Stimulated activated CD4-positive, alpha-beta T cell treated with anti-CD3 and anti-CD28 coated beads, Interleukin-1b, Interleukin-23, amount 100 ng/mL, for 48 hours (primary cell): ENCODE results near the gene CLDN18.

Experiments used
- DNase-seq: peaks from one replicate; pipeline ENCODE4 v3.0.0-alpha.2; 2020

The CLDN18 gene

DNA sequence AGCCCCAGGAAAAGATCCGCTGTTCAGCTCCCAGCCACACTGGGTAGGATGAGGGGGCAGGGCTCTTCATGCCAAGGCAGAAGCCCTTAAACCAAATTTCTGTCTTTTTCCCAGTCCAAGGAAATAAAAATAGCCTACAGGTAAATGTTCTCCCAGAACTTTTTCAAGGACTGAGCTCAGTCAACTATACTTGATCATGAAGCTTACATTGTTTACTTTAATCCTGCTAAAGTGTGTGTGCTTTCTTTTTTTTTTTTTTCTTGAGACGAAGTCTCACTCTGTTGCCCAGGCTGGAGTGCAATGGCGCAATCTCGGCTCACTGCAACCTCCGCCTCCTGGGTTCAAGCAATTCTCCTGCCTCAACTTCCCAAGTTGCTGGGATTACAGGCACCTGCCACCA is 17.9 kb downstream of the CLDN18 start:
- DNase-seq = no peak

GRCh38 chr3:138030734-138031280 is 20.8 kb downstream of the CLDN18 start:
- no peak for DNase-seq

DNA sequence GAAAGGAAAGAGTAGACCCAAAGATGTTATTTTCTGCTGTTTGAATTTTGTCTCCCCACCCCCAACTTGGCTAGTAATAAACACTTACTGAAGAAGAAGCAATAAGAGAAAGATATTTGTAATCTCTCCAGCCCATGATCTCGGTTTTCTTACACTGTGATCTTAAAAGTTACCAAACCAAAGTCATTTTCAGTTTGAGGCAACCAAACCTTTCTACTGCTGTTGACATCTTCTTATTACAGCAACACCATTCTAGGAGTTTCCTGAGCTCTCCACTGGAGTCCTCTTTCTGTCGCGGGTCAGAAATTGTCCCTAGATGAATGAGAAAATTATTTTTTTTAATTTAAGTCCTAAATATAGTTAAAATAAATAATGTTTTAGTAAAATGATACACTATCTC is 21.6 kb downstream of the CLDN18 start:
- DNase-seq = no peak

DNA sequence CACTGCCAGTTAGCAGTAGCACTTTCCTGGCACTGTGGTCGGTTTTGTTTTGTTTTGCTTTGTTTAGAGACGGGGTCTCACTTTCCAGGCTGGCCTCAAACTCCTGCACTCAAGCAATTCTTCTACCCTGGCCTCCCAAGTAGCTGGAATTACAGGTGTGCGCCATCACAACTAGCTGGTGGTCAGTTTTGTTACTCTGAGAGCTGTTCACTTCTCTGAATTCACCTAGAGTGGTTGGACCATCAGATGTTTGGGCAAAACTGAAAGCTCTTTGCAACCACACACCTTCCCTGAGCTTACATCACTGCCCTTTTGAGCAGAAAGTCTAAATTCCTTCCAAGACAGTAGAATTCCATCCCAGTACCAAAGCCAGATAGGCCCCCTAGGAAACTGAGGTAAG is 22.6 kb downstream of the CLDN18 start:
- DNase-seq = no peak

GRCh38 chr3:138033202-138033691 is 23.3 kb downstream of the CLDN18 start:
- DNase-seq = no peak

DNA sequence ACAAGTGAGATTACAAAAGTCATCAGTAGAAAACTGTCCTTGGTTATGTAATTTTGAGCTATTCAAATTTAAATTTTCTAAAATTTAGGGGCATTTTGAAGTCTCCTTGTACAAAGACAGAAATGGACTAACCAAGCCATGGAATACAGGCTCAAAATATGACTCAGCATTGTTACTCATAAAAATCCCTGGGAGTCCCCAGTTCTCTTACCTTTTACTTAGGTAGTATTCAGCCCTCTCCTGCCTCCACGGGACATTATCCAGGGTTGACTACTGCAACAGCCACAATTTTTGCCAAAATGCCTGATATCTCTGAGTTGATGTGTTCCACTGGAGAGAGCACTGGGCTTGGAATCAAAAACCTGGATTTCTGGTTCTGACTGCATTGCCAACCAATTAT is 25.0 kb downstream of the CLDN18 start:
- DNase-seq = no peak

- DNase-seq = no peak
These were observed 26.6 kb downstream of the CLDN18 start for GRCh38 chr3:138036572-138036971.

DNA sequence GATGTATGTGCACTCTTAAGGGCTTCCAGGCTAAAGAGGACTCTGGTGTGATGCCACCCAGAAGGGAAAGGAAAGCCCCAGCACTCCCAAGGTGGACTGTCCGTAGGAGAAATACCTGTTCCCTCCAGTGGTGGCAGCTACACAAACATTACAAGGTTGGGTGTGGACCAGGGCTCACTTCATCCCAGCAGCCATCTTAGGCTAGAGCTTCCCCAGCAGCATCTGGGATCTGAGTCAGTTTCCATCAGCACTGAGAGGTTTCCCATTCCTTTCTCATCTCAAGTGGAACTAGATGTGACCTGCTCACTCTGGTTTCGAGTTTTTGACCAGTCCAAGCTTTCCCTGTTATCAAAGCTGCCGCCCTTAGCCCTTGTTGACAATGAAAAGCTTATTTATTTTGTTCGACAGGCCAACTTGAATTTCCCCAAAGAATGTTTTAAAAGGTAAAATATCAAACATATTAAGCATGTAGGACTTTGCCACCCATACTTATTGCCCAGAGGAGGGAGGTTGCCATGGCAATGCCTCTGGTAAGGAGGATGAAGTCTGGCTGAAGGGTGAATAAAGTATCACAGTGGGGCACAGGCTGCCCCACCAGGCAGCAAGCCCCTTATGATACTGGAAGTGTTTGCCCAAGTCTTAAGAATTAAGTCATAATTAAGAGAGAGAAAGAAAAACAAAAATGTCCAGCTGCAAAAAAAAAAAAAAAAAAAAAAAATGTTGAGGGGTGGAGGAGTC is 28.9 kb downstream of the CLDN18 start:
- no peak for DNase-seq

DNA sequence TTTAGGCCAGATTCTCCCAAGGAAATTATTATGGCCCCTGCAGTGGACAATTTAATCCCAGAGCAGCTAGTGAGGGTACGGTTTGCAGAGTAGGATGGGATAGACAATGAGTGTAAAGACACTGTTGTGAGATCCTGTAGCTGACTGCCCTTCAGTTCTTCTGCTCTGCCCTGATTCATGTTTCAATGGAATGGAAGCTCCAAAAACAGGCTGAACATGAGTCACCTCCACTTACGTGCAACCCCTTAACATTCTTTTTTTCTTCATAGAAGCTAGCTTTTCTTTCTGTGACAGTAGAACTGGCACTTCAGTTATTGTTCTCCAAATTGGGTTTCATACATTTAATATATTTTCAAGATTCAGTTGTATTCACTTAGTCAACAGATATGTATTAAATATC is 32.1 kb downstream of the CLDN18 start:
- no peak for DNase-seq

GRCh38 chr3:138043266-138044029 is 33.5 kb downstream of the CLDN18 start:
- DNase-seq = no peak

DNA sequence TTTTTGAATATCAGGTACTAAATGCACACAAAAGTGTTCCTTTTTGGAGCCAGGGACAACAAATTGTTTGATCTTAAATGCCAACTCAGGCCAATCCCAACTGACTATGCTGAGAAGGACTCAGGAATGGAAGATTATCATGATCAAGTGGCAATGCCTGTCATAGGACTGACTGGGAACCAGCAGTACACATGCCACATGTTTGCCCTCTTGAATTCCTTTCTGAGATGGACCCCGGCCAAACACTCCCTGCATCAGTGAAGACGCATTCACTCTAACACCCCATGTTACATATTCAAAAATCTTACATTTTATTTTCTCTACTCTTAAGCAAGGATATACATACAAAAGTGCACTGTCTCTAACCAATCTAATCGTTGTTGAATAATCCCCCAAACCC is 36.1 kb downstream of the CLDN18 start:
- DNase-seq = no peak

DNA sequence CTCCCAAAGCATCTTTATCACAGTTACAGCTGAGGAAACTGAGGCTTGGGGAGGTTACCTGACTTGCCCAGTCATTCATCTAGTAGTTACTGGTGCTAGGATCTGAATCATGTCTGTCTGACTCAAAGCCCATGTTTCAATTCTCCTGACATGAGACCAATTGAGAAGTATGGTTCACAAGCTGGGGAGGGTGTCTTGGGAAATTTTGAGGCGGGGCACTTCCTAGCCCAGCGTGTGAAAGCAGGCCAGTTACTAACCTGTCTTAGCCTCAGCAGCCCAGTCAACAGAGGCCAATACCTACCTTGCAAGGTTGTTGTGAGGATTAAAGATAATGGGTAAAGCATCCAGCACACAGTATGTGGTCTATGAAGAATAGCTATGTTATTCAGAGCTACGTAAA is 37.0 kb downstream of the CLDN18 start:
- DNase-seq = no peak

DNA sequence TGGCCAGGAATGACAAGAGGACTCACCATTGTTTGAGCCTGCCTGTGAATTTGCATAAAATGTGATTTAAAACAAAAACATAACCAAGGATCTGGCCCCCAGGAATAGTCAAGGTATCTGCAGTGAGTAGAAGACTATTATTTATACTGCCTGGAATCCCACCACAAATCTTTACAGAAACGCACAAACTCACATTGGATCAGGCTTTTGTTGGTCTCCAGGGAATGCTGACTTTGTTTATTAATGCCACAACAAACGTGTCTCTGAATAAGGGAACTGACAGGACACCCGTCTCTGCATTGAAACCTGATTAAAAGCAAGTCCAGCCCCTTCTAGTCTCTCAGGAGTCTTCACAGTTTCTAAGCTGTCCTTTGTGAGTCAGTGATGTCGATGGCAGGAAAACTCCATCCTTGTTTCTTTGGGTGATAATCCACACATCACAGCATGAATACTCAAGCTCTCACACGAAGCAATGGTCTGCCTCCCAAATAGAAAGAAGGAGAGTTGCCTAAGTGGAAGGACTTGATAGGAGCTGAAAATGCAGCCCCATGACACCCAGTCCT is 37.7 kb downstream of the CLDN18 start:
- no peak for DNase-seq

DNA sequence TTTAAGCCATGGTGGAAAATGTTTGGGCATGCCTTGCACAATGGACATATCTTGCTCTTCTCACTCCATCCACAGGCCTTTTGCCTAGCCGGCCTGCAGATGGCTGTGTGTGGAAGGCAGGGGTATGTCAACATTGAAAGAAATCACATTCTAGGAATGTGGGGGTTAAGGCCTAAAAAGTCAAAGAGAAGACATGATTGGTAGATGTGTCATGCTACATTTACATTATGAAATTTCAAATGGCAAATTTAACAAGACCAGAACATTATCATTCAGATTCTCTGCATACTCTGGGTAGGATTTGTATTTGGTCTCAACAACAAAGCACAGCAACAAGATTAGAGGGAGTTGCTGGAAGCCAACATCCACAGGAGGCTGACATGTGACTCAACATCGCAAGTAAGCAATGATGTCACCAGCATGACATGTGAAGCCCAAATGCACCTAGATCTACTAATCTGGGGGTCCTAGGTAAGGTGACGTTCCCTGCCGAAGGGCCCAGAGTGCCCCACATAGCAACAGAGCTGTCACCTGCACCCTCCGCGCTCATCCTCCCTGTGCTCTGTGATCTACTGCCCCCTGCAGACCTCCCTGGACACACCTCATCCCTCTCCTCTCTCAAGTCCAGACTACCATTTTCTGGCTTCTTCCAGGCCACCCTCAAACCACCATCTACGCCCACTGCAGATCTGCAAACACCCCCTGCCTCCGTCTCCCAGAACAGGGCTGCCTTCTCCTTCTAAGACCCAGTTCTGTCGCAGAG is 39.4 kb downstream of the CLDN18 start:
- no peak for DNase-seq

DNA sequence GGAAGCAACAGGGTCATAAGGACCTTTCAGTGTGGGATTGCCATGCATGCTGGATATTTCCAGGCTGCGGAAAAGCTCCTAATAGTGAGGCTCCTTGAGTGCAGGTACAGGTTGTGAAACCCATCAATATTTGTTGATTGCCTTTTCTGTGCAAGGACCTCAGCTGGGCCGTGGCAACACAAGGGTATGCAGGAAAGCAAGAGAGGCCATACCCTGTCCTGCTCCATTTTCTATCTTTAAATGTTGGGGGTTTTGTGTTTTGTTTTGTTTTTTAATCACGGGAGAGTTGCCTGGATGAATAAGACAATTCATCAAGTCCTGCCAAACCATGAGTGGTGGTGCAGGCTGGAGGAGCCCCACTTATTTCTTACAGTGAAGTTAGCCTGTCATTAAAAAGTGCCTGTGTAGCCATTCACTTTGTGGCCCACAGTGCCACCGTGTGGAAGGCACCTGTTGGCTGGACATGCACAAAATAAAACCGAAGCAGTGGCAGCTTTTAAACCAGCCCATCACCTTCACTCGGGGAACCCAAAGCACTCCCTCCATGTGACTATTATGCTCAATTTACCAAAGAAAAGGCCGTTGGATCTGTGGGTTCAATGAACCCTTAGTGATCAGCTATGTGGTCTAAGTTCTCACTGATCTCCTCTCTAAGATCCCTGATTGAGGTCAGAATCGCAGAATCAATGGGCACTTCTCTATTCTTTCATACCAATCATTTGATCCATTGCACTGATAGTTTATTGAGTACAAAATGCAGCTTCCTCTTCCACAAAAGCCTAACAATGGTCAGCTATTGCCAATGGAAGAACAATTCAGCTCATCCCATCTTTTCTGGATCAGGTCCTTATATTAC is 42.2 kb downstream of the CLDN18 start:
- DNase-seq = peak; percentile 27

GRCh38 chr3:138054057-138054456 is 44.1 kb downstream of the CLDN18 start:
- DNase-seq = no peak

- no peak for DNase-seq
These were observed 47.4 kb downstream of the CLDN18 start for GRCh38 chr3:138057384-138057783.

GRCh38 chr3:138059261-138059660 is 49.3 kb downstream of the CLDN18 start:
- DNase-seq = no peak

- DNase-seq = no peak
These were observed 50.8 kb downstream of the CLDN18 start for GRCh38 chr3:138060792-138061191.

DNA sequence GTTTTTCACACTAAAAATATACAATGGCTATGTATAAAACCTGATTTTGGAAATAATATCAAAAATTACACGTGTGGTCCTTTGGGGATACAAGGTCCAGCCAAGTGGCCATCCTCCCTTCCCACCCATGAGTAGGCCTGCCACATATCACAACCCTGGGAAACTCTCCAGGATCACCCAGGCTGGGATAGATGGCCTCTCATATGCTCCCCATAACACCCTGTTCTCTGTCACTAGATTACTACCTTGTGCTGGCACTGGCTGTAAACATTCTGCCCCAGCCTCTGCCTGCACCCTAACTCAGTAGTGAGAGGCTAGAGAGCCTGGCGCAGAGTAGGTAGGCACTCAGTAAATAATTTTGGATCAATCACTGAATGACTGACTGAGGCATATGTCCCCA is 52.1 kb downstream of the CLDN18 start:
- DNase-seq = no peak

GRCh38 chr3:138062626-138063025 is 52.7 kb downstream of the CLDN18 start:
- DNase-seq = no peak

- no peak for DNase-seq
These were observed 53.5 kb downstream of the CLDN18 start for GRCh38 chr3:138063416-138063815.
